WTC11 (cell line): ENCODE measurements around the gene NAA40. TPM values are rescaled to one million over a fixed set of nuclear protein-coding genes. Genes with fewer than 3 reads are reported as not detected.
A peak's percentile ranks its signal among the peaks of the same experiment; 100 is the strongest.

Experiments used
- ATAC-seq: fragments of 200-7000 bp; cut with Tn5 transposase; 2 replicates; pipeline ENCODE4 v1.10.0; 2021; ENCODE audit warnings: mild to moderate bottlenecking, moderate library complexity
- CTCF ChIA-PET: fragments of 300-600 bp; sonication (Branson Sonifier 250); formaldehyde crosslinking; loops from one replicate; lab custom pipeline; 2021; ENCODE audit warnings: antibody characterized with exemption; lab: Charles Lee
- POLR2A ChIA-PET: fragments of 350-600 bp; sonication (Branson Sonifier 250); formaldehyde crosslinking; loops from one replicate; lab custom pipeline; 2021; ENCODE audit warnings: antibody characterized with exemption; lab: Charles Lee
- DNase-seq: peaks from one replicate; pipeline ENCODE4 v3.0.0; 2021; ENCODE audit warnings: low spot score
- H3K27ac Mint-ChIP-seq: 2 replicates; pipeline ENCODE4 v1.8.0; 2021; ENCODE audit warnings: mixed read lengths
- H3K27me3 Mint-ChIP-seq: 2 replicates; pipeline ENCODE4 v1.8.0; 2021; ENCODE audit warnings: low read depth, mild to moderate bottlenecking, moderate library complexity, mixed read lengths
- H3K36me3 Mint-ChIP-seq: 2 replicates; pipeline ENCODE4 v1.8.0; 2021; ENCODE audit warnings: mixed read lengths
- H3K4me1 Mint-ChIP-seq: 2 replicates; pipeline ENCODE4 v1.8.0; 2022; ENCODE audit warnings: mixed read lengths
- H3K4me3 Mint-ChIP-seq: 2 replicates; pipeline ENCODE4 v1.8.0; 2021; ENCODE audit warnings: mild to moderate bottlenecking, moderate library complexity, mixed read lengths
- H3K9me3 Mint-ChIP-seq: 2 replicates; pipeline ENCODE4 v1.8.0; 2021; ENCODE audit warnings: mixed read lengths
- ATF1 ChIP-seq: sonication (generic); formaldehyde crosslinking; IDR thresholded peaks from 2 replicates; pipeline ENCODE4 v1.8.1; 2023; ENCODE audit warnings: mild to moderate bottlenecking, moderate library complexity, missing genetic modification reagents
- CREM ChIP-seq: sonication (generic); formaldehyde crosslinking; IDR thresholded peaks from 2 replicates; pipeline ENCODE4 v1.8.1; 2022; ENCODE audit warnings: mild to moderate bottlenecking, missing genetic modification reagents, moderate library complexity
- ESRRA ChIP-seq: sonication (generic); formaldehyde crosslinking; IDR thresholded peaks from 2 replicates; pipeline ENCODE4 v1.8.1; 2022; ENCODE audit warnings: mild to moderate bottlenecking, missing genetic modification reagents, borderline replicate concordance
- FOXP1 ChIP-seq: sonication (generic); formaldehyde crosslinking; IDR thresholded peaks from 2 replicates; pipeline ENCODE4 v1.8.0; 2022; ENCODE audit warnings: missing genetic modification reagents, mild to moderate bottlenecking, moderate library complexity, borderline replicate concordance
- GABPB1 ChIP-seq: sonication (generic); formaldehyde crosslinking; IDR thresholded peaks from 2 replicates; pipeline ENCODE4 v1.8.1; 2023; ENCODE audit warnings: mild to moderate bottlenecking, missing genetic modification reagents
- JUN ChIP-seq: sonication (generic); formaldehyde crosslinking; IDR thresholded peaks from 2 replicates; pipeline ENCODE4 v1.8.0; 2023; ENCODE audit warnings: mild to moderate bottlenecking, missing genetic modification reagents
- MYBL2 ChIP-seq: sonication (generic); formaldehyde crosslinking; IDR thresholded peaks from 2 replicates; pipeline ENCODE4 v1.8.1; 2023; ENCODE audit warnings: mild to moderate bottlenecking, moderate library complexity, missing genetic modification reagents
- NFYB ChIP-seq: sonication (generic); formaldehyde crosslinking; conservative IDR thresholded peaks from 2 replicates; pipeline ENCODE4 v1.8.0; 2022; ENCODE audit warnings: low read depth, missing genetic modification reagents
- PRRX2 ChIP-seq: fragments of 250-450 bp; sonication (Bioruptor Pico); IDR thresholded peaks from 2 replicates; pipeline ENCODE4 v1.8.0; 2021; ENCODE audit warnings: mild to moderate bottlenecking
- RORB ChIP-seq: fragments of 250-450 bp; sonication (Bioruptor Pico); IDR thresholded peaks from 2 replicates; pipeline ENCODE4 v1.9.0; 2021; ENCODE audit warnings: mild to moderate bottlenecking
- SMAD3 ChIP-seq: sonication (generic); formaldehyde crosslinking; IDR thresholded peaks from 2 replicates; pipeline ENCODE4 v1.8.0; 2022; ENCODE audit warnings: missing genetic modification reagents, mild to moderate bottlenecking, borderline replicate concordance
- SMAD4 ChIP-seq: sonication (generic); formaldehyde crosslinking; IDR thresholded peaks from 2 replicates; pipeline ENCODE4 v1.8.0; 2022; ENCODE audit warnings: mild to moderate bottlenecking, missing genetic modification reagents
- ZNF219 ChIP-seq: sonication (generic); formaldehyde crosslinking; IDR thresholded peaks from 2 replicates; pipeline ENCODE4 v1.8.0; 2023; ENCODE audit warnings: missing genetic modification reagents, mild to moderate bottlenecking, borderline replicate concordance
- ZNF416 ChIP-seq: fragments of 250-450 bp; sonication (Bioruptor Pico); IDR thresholded peaks from 2 replicates; pipeline ENCODE4 v1.9.0; 2021; ENCODE audit warnings: mild to moderate bottlenecking, inconsistent platforms
- total RNA-seq: library from RNA; stranded (reverse); gene quantifications from 3 replicates; pipeline ENCODE4 v1.2.3, GENCODE V29; 2021
- TF ChIP-seq, protein P1 (sequence below): sonication (generic); formaldehyde crosslinking; IDR thresholded peaks from 2 replicates; pipeline ENCODE4 v1.8.0; 2023; ENCODE audit warnings: mild to moderate bottlenecking, missing genetic modification reagents
- TF ChIP-seq, protein P2 (sequence below): sonication (generic); formaldehyde crosslinking; IDR thresholded peaks from 2 replicates; pipeline ENCODE4 v1.8.1; 2023; ENCODE audit warnings: mild to moderate bottlenecking, missing genetic modification reagents
- TF ChIP-seq, protein P3 (sequence below): sonication (generic); formaldehyde crosslinking; IDR thresholded peaks from 2 replicates; pipeline ENCODE4 v1.8.1; 2022; ENCODE audit warnings: mild to moderate bottlenecking, moderate library complexity, missing genetic modification reagents
- TF ChIP-seq, protein P4 (sequence below): sonication (generic); formaldehyde crosslinking; IDR thresholded peaks from 2 replicates; pipeline ENCODE4 v1.8.0; 2022; ENCODE audit warnings: mild to moderate bottlenecking, missing genetic modification reagents
- TF ChIP-seq, protein P5 (sequence below): sonication (generic); formaldehyde crosslinking; IDR thresholded peaks from 2 replicates; pipeline ENCODE4 v1.8.1; 2023; ENCODE audit warnings: mild to moderate bottlenecking, missing genetic modification reagents

The NAA40 gene
- total RNA-seq, 1 experiment from 2014 or later: 31.8 TPM

DNA sequence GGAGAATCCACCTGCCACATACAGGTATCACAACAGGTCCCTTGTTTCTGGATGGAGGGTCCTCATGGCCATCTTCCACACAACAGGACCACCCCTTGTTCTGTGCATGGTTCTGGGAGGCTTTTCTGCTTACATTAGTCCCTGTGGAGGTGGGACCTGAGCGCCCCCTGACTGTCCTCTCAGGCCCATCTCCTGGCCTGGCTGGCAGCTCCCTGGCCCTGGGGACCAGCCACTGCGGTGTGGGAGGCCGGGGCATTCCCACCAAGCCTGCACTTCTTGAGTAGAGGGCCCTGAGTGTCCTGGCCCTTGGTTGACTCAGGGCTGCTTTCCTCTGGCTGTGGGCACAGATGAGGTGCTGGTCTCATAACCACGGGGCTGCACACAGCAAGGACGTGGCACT lies 40.6 kb downstream of the NAA40 start:
- Mint-ChIP-seq H3K4me1 (peaks cover 37% of the 10 kb centered on the region), H3K4me3 (no peak overlapping the region), H3K27me3 (no peaks in the 10 kb centered on the region; the same call in 1 of the 2 replicates), H3K36me3 (peaks cover 7% of the 10 kb centered on the region), H3K27ac (no peak overlapping the region), H3K9me3 (no peaks in the 10 kb centered on the region)
- 0 out of 2 replicates have a peak, but pooled peaks have one; percentile 7 for ATAC-seq
- TF ChIP-seq CREM (CRISPR knock-in tag): 0 out of 2 replicates have a peak, but pooled peaks have one; percentile 7
- TF ChIP-seq JUN (CRISPR knock-in tag): no peak
- POLR2A ChIA-PET: interaction anchor here (1.1 kb wide), 1 partner anchor 11 kb away, joined by 5 read pairs; no protein-coding TSS in a partner anchor
- DNase-seq: no peak
- CTCF ChIA-PET: interaction anchor here (0.9 to 2.0 kb wide), 11 partner anchors 21 to 214 kb away, joined by 3 to 11 read pairs (median 5); partner anchors contain the start of genes MARK2 and RCOR2

DNA sequence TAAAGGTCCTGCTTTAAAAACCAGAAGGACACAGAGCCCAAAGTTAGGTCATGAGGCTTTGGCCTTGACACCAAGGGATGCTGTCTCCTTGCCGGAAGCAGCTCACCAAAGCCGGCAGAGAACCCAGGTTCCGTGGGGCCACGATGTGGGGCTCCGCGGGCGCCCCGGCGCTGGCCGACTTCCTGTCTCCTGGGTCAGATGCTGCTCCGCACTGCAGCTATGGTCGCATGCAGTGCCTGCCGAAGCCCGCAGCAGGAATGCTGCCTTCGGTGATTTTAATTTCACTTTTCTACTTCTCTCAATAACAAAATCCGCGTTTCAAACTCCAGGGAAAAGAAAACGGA lies 47.0 kb downstream of the NAA40 start:
- CTCF ChIA-PET: interaction anchor here (0.9 kb wide), 1 partner anchor 14 kb away, joined by 3 read pairs; no protein-coding TSS in a partner anchor
- Mint-ChIP-seq H3K4me1 (peaks cover 21% of the 10 kb centered on the region), H3K36me3 (peaks cover 16% of the 10 kb centered on the region), H3K27me3 (no peaks in the 10 kb centered on the region; the same call in 1 of the 2 replicates), H3K4me3 (peak overlapping the region; percentile 94), H3K27ac (peak overlapping the region; percentile 95), H3K9me3 (no peaks in the 10 kb centered on the region)
- ATAC-seq (peak; percentile 21), DNase-seq (peak; percentile 53)
- POLR2A ChIA-PET: interaction anchor here (1.0 kb wide), 1 partner anchor 68 kb away, joined by 3 read pairs; the partner anchor contains the start of gene RCOR2
- no peak for TF ChIP-seq ATF1 (CRISPR knock-in tag)
- 0 out of 2 replicates have a peak, but pooled peaks have one; percentile 60 for TF ChIP-seq MYBL2
- TF ChIP-seq, all 79 proteins: peak for 1

DNA sequence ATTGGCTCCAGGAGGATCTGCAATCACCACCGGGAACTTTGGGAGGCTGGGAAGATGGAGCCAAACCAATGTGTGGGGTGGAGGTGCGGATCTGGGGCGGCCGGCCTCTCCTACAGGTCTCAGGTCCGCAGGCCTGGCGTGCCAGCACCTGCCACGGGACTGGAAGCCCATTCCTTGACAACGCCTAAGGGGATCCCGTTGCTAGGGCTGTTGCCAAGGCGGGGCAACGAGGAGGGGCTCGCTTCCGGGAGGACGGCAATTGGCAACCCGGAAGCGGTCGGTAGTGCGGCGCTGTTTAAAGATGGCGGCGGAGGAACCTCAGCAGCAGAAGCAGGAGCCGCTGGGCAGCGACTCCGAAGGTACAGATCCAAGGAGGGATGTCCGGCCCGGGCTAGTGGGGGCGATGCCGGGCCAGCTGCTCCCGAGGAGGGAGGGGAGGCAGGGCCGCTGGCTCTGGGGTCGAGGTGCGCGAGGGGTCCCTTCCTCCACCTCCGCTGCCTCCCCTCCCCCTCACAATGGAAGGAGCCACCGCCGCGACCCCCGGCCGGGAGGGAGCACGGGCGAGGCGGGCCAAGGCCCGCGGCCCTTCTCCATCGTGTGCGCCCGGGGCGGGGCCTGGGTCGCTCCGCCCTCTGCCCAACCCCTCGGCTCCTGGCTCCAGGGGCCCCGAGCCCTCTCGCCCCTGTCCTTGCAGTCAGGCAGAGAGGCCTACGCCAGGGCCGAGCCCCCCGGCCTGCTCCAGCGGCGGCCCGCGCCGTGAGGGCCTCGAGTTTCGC lies 47.5 kb downstream of the NAA40 start, which contains the start of gene OTUB1:
Gene OTUB1, plus strand, starts transcription at position 283 of the 776 bp plus-strand sequence. Its CDS starts 19 bp downstream, at position 302.
- peak within 1 kb of the TSS; percentile 94 for H3K4me3 Mint-ChIP-seq
- H3K36me3 Mint-ChIP-seq: peaks cover 21% of the 10 kb centered on the region
- peak within 1 kb of the TSS; percentile 95 for H3K27ac Mint-ChIP-seq
- no peaks in the 10 kb centered on the region; the same call in 1 of the 2 replicates for H3K27me3 Mint-ChIP-seq
- POLR2A ChIA-PET: interaction anchor here (1.0 kb wide), 1 partner anchor 69 kb away, joined by 3 read pairs; the partner anchor contains the start of gene RCOR2
- ATAC-seq: peak; percentile 86
- DNase-seq: peak; percentile 98
- peaks cover 21% of the 10 kb centered on the region for H3K4me1 Mint-ChIP-seq
- CTCF ChIA-PET: interaction anchor here (0.9 to 1.5 kb wide), 2 partner anchors 13 to 14 kb away, joined by 3 to 5 read pairs; no protein-coding TSS in a partner anchor
- H3K9me3 Mint-ChIP-seq: no peaks in the 10 kb centered on the region
- TF ChIP-seq FOXP1 (CRISPR knock-in tag) (peak; percentile 17; the same call in 1 of the 2 replicates), PRRX2 (CRISPR knock-in tag) (no peak), ZNF219 (CRISPR knock-in tag) (no peak), NFYB (CRISPR knock-in tag) (no peak), GABPB1 (CRISPR knock-in tag) (no peak; the same call in 1 of the 2 replicates), SMAD3 (CRISPR knock-in tag) (0 out of 2 replicates have a peak, but pooled peaks have one; percentile 56), ZNF416 (CRISPR knock-in tag) (peak; percentile 93), ESRRA (CRISPR knock-in tag) (0 out of 2 replicates have a peak, but pooled peaks have one; percentile 62), SMAD4 (no peak), RORB (CRISPR knock-in tag) (no peak)
- TF ChIP-seq, protein P1, sequence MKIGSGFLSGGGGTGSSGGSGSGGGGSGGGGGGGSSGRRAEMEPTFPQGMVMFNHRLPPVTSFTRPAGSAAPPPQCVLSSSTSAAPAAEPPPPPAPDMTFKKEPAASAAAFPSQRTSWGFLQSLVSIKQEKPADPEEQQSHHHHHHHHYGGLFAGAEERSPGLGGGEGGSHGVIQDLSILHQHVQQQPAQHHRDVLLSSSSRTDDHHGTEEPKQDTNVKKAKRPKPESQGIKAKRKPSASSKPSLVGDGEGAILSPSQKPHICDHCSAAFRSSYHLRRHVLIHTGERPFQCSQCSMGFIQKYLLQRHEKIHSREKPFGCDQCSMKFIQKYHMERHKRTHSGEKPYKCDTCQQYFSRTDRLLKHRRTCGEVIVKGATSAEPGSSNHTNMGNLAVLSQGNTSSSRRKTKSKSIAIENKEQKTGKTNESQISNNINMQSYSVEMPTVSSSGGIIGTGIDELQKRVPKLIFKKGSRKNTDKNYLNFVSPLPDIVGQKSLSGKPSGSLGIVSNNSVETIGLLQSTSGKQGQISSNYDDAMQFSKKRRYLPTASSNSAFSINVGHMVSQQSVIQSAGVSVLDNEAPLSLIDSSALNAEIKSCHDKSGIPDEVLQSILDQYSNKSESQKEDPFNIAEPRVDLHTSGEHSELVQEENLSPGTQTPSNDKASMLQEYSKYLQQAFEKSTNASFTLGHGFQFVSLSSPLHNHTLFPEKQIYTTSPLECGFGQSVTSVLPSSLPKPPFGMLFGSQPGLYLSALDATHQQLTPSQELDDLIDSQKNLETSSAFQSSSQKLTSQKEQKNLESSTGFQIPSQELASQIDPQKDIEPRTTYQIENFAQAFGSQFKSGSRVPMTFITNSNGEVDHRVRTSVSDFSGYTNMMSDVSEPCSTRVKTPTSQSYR: peak; percentile 67; the same call in 1 of the 2 replicates
- TF ChIP-seq, protein P2, sequence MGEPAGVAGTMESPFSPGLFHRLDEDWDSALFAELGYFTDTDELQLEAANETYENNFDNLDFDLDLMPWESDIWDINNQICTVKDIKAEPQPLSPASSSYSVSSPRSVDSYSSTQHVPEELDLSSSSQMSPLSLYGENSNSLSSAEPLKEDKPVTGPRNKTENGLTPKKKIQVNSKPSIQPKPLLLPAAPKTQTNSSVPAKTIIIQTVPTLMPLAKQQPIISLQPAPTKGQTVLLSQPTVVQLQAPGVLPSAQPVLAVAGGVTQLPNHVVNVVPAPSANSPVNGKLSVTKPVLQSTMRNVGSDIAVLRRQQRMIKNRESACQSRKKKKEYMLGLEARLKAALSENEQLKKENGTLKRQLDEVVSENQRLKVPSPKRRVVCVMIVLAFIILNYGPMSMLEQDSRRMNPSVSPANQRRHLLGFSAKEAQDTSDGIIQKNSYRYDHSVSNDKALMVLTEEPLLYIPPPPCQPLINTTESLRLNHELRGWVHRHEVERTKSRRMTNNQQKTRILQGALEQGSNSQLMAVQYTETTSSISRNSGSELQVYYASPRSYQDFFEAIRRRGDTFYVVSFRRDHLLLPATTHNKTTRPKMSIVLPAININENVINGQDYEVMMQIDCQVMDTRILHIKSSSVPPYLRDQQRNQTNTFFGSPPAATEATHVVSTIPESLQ (CRISPR knock-in tag): no peak
- TF ChIP-seq, protein P3, sequence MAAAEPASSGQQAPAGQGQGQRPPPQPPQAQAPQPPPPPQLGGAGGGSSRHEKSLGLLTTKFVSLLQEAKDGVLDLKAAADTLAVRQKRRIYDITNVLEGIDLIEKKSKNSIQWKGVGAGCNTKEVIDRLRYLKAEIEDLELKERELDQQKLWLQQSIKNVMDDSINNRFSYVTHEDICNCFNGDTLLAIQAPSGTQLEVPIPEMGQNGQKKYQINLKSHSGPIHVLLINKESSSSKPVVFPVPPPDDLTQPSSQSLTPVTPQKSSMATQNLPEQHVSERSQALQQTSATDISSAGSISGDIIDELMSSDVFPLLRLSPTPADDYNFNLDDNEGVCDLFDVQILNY (CRISPR knock-in tag): peak; percentile 71
- TF ChIP-seq, protein P4, sequence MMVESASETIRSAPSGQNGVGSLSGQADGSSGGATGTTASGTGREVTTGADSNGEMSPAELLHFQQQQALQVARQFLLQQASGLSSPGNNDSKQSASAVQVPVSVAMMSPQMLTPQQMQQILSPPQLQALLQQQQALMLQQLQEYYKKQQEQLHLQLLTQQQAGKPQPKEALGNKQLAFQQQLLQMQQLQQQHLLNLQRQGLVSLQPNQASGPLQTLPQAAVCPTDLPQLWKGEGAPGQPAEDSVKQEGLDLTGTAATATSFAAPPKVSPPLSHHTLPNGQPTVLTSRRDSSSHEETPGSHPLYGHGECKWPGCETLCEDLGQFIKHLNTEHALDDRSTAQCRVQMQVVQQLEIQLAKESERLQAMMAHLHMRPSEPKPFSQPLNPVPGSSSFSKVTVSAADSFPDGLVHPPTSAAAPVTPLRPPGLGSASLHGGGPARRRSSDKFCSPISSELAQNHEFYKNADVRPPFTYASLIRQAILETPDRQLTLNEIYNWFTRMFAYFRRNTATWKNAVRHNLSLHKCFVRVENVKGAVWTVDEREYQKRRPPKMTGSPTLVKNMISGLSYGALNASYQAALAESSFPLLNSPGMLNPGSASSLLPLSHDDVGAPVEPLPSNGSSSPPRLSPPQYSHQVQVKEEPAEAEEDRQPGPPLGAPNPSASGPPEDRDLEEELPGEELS (CRISPR knock-in tag): 0 out of 2 replicates have a peak, but pooled peaks have one; percentile 10
- TF ChIP-seq, protein P5, sequence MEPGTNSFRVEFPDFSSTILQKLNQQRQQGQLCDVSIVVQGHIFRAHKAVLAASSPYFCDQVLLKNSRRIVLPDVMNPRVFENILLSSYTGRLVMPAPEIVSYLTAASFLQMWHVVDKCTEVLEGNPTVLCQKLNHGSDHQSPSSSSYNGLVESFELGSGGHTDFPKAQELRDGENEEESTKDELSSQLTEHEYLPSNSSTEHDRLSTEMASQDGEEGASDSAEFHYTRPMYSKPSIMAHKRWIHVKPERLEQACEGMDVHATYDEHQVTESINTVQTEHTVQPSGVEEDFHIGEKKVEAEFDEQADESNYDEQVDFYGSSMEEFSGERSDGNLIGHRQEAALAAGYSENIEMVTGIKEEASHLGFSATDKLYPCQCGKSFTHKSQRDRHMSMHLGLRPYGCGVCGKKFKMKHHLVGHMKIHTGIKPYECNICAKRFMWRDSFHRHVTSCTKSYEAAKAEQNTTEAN (CRISPR knock-in tag): peak; percentile 20
